ENCODE measurements around the gene RFX8. TPM values are rescaled to one million over a fixed set of nuclear protein-coding genes. Genes with fewer than 3 reads are reported as not detected.

RFX8 gene
- polyA plus RNA-seq, 3 donors: not detected

- peaks cover 0 to 10% (median 5%) of the 10 kb centered on the region in 3 donors for H3K27me3 Mint-ChIP-seq (ENCODE audit: low read depth in 3 of 3)
- H3K4me2 ChIP-seq (replicated peaks; ENCODE audit: extremely low read depth, low read length, poor library complexity, severe bottlenecking): no peak overlapping the region
Measured at GRCh38 chr2:101395545-101396315, 79.2 kb downstream of the RFX8 start.

GRCh38 chr2:101388232-101388631 is 86.7 kb downstream of the RFX8 start:
- peaks cover 11 to 17% of the 10 kb centered on the region in 2 donors for H3K4me1 ChIP-seq (ENCODE audit: control insufficient read depth in 1 of 2, insufficient read depth in 2 of 2, low read length in 2 of 2)
- no peak overlapping the region for H3K9ac ChIP-seq (ENCODE audit: insufficient read depth, low read length, poor library complexity, severe bottlenecking)
- DNase-seq: peak in 2 of 3 donors; percentile 14 to 27
- H3K27ac ChIP-seq (ENCODE audit: low read depth in 1 of 2, low read length in 2 of 2): no peak overlapping the region
- peaks cover 50% of the 10 kb centered on the region in 2 donors for H3K27me3 ChIP-seq (ENCODE audit: control insufficient read depth in 2 of 2, insufficient read depth in 2 of 2, low read length in 2 of 2)
- intact Hi-C loops (cut with micrococcal nuclease): no loop called here
- H3K4me3 Mint-ChIP-seq: peak overlapping the region in 1 of 2 donors; percentile 80
- H2AFZ ChIP-seq (ENCODE audit: insufficient read depth, low read depth, low read length, poor library complexity, severe bottlenecking): no peak overlapping the region
- H4K20me1 ChIP-seq (ENCODE audit: insufficient read depth, low read length): no peaks in the 10 kb centered on the region
- H3K9me3 Mint-ChIP-seq: peaks cover 0 to 6% (median 0%) of the 10 kb centered on the region in 7 donors
- H3K4me1 Mint-ChIP-seq: peaks cover 11% of the 10 kb centered on the region
- no peak overlapping the region for H3K4me3 ChIP-seq (replicated peaks in 1 of 3; ENCODE audit: low read depth in 2 of 3, low read length in 3 of 3)
- H3K79me2 ChIP-seq (ENCODE audit: insufficient read depth, low read length): no peaks in the 10 kb centered on the region
- TF ChIP-seq CTCF (IDR thresholded peaks at IDR 0.05): no peak
- H3K4me2 ChIP-seq (replicated peaks; ENCODE audit: extremely low read depth, low read length, poor library complexity, severe bottlenecking): no peak overlapping the region
- peaks cover 0 to 5% of the 10 kb centered on the region in 2 donors for H3K36me3 Mint-ChIP-seq
- H3K27me3 Mint-ChIP-seq (ENCODE audit: low read depth in 3 of 3): peaks cover 47 to 59% (median 52%) of the 10 kb centered on the region in 3 donors
- WGBS (ENCODE audit: insufficient coverage): no CpG with 5 or more reads among the region's 4 CpGs
- peak overlapping the region in 1 of 7 donors; percentile 6 for H3K27ac Mint-ChIP-seq
- peaks cover 0 to 17% of the 10 kb centered on the region in 2 donors for H3K9me3 ChIP-seq (replicated peaks in 1 of 2; ENCODE audit: control insufficient read depth in 1 of 2, insufficient read depth in 1 of 2, low read length in 2 of 2)
- no peaks in the 10 kb centered on the region for H3K36me3 ChIP-seq (replicated peaks in 1 of 2; ENCODE audit: control insufficient read depth in 1 of 2, insufficient read depth in 2 of 2, low read length in 2 of 2)

More at GRCh38 chr2:101395545-101396315, 79.2 kb downstream of the RFX8 start:
- Histone ChIP-seq H3K36me3 (replicated peaks in 1 of 2; ENCODE audit: control insufficient read depth in 1 of 2, insufficient read depth in 2 of 2, low read length in 2 of 2) (no peaks in the 10 kb centered on the region), H4K20me1 (ENCODE audit: insufficient read depth, low read length) (no peaks in the 10 kb centered on the region), H3K9me3 (replicated peaks in 1 of 2; ENCODE audit: control insufficient read depth in 1 of 2, insufficient read depth in 1 of 2, low read length in 2 of 2) (no peaks in the 10 kb centered on the region), H3K27ac (ENCODE audit: low read depth in 1 of 2, low read length in 2 of 2) (no peak overlapping the region), H3K9ac (ENCODE audit: insufficient read depth, low read length, poor library complexity, severe bottlenecking) (no peak overlapping the region), H2AFZ (ENCODE audit: insufficient read depth, low read depth, low read length, poor library complexity, severe bottlenecking) (no peak overlapping the region), H3K4me1 (ENCODE audit: control insufficient read depth in 1 of 2, insufficient read depth in 2 of 2, low read length in 2 of 2) (peaks cover 15 to 18% of the 10 kb centered on the region in 2 donors), H3K79me2 (ENCODE audit: insufficient read depth, low read length) (no peaks in the 10 kb centered on the region), H3K4me3 (replicated peaks in 1 of 3; ENCODE audit: low read depth in 2 of 3, low read length in 3 of 3) (no peak overlapping the region), H3K27me3 (ENCODE audit: control insufficient read depth in 2 of 2, insufficient read depth in 2 of 2, low read length in 2 of 2) (no peaks in the 10 kb centered on the region)
- peaks cover 24% of the 10 kb centered on the region for H3K4me1 Mint-ChIP-seq
- 95% methylated on average over 5 of the region's 6 CpGs for WGBS (ENCODE audit: insufficient coverage)
- no peak overlapping the region for H3K4me3 Mint-ChIP-seq
- intact Hi-C loops (cut with micrococcal nuclease): no loop called here
- peaks cover 0 to 3% (median 0%) of the 10 kb centered on the region in 7 donors for H3K9me3 Mint-ChIP-seq
- H3K36me3 Mint-ChIP-seq: peaks cover 0 to 3% of the 10 kb centered on the region in 2 donors
- H3K27ac Mint-ChIP-seq: peak overlapping the region in 4 of 7 donors; percentile 16 to 76 (median 58)
- DNase-seq: no peak
- no peak for TF ChIP-seq CTCF (IDR thresholded peaks at IDR 0.05)
